HEK293T (cell line): Measurements from ENCODE around the gene DUSP6.

ENCODE experiments used
- ARNT ChIP-seq: fragments of 450-650 bp; IDR thresholded peaks from 2 replicates; pipeline ENCODE4 v1.6.1; 2017; ENCODE audit warnings: mild to moderate bottlenecking
- BHLHE40 ChIP-seq: fragments of 450-650 bp; IDR thresholded peaks from 2 replicates; pipeline ENCODE4 v1.6.1; 2016; ENCODE audit warnings: mild to moderate bottlenecking, moderate library complexity, borderline replicate concordance
- CTBP1 ChIP-seq: fragments of 450-650 bp; IDR thresholded peaks from 2 replicates; pipeline ENCODE4 v1.6.1; 2016; ENCODE audit warnings: borderline replicate concordance
- ELF4 ChIP-seq: fragments of 450-650 bp; IDR thresholded peaks from 2 replicates; pipeline ENCODE4 v1.6.1; 2017; ENCODE audit warnings: antibody characterized with exemption
- FOXA1 ChIP-seq: fragments of 450-650 bp; IDR thresholded peaks from 2 replicates; pipeline ENCODE4 v1.6.1; 2016; ENCODE audit warnings: mild to moderate bottlenecking
- FOXK2 ChIP-seq: fragments of 450-650 bp; IDR thresholded peaks from 2 replicates; pipeline ENCODE4 v1.6.1; 2016; ENCODE audit warnings: mild to moderate bottlenecking
- FOXM1 ChIP-seq: fragments of 450-650 bp; IDR thresholded peaks from 2 replicates; pipeline ENCODE4 v1.6.1; 2017; ENCODE audit warnings: mild to moderate bottlenecking, borderline replicate concordance
- HDGF ChIP-seq: fragments of 450-650 bp; IDR thresholded peaks from 2 replicates; pipeline ENCODE4 v1.6.1; 2017; ENCODE audit warnings: antibody characterized with exemption, borderline replicate concordance
- LEF1 ChIP-seq: fragments of 450-650 bp; IDR thresholded peaks from 2 replicates; pipeline ENCODE4 v1.6.1; 2017; ENCODE audit warnings: mild to moderate bottlenecking, borderline replicate concordance
- NFRKB ChIP-seq: fragments of 450-650 bp; IDR thresholded peaks from 2 replicates; pipeline ENCODE4 v1.6.1; 2016; ENCODE audit warnings: mild to moderate bottlenecking, moderate library complexity
- SP1 ChIP-seq: fragments of 450-650 bp; IDR thresholded peaks from 2 replicates; pipeline ENCODE4 v1.6.1; 2017
- SUZ12 ChIP-seq: fragments of 450-650 bp; IDR thresholded peaks from 2 replicates; pipeline ENCODE4 v1.6.1; 2016; ENCODE audit warnings: mild to moderate bottlenecking
- TARDBP ChIP-seq: fragments of 450-650 bp; IDR thresholded peaks from 2 replicates; pipeline ENCODE4 v1.6.1; 2016
- ZNF384 ChIP-seq: fragments of 450-650 bp; IDR thresholded peaks from 2 replicates; pipeline ENCODE4 v1.6.1; 2016

GRCh38 chr12:89364058-89364457 is 11.8 kb upstream of the DUSP6 start:
- TF ChIP-seq FOXK2 (no peak), BHLHE40 (no peak), SP1 (no peak), SUZ12 (no peak), ARNT (no peak), NFRKB (no peak), FOXM1 (no peak), FOXA1 (no peak), TARDBP (no peak), ELF4 (no peak), ZNF384 (no peak), HDGF (no peak), CTBP1 (no peak), LEF1 (no peak)
